Heart right ventricle (tissue), 16 donors: ENCODE results near the gene KCNIP1. TPM values are rescaled to one million over a fixed set of nuclear protein-coding genes. Genes with fewer than 3 reads are reported as not detected.

Experiments
- ATAC-seq, 8 donors: fragments of 200-7000 bp; cut with Tn5 transposase; one replicate each; pipeline ENCODE4 v1.9.1; 2020; ENCODE audit warnings: mild to moderate bottlenecking in 8 of 8, moderate library complexity in 8 of 8, moderate number of reproducible peaks in 1 of 8
- DNase-seq, 2 donors: peaks; one replicate each; pipeline ENCODE4 v3.0.0-alpha.2; 2020
- H3K27ac ChIP-seq, 10 donors: fragments of 200-600 bp; sonication (generic) in 2 of 10; one replicate each; pipeline versions ENCODE4 v1.5.0 to v1.8.0; 2020 to 2022; ENCODE audit warnings: mild to moderate bottlenecking in 3 of 10
- H3K27me3 ChIP-seq, 7 donors: fragments of 200-600 bp; one replicate each; pipeline ENCODE4 v1.8.0; 2021 to 2022; ENCODE audit warnings: mild to moderate bottlenecking in 2 of 7
- H3K36me3 ChIP-seq, 9 donors: fragments of 200-600 bp; sonication (generic) in 1 of 9; one replicate each; pipeline versions ENCODE4 v1.5.0 to v1.8.0; 2020 to 2022; ENCODE audit warnings: mild to moderate bottlenecking in 2 of 9
- H3K4me1 ChIP-seq, 9 donors: fragments of 200-600 bp; sonication (generic) in 1 of 9; one replicate each; pipeline versions ENCODE4 v1.5.0 to v1.8.0; 2020 to 2022; ENCODE audit warnings: mild to moderate bottlenecking in 4 of 9
- H3K4me3 ChIP-seq, 10 donors: fragments of 200-600 bp; sonication (generic) in 2 of 10; one replicate each; pipeline versions ENCODE4 v1.5.0 to v1.8.0; 2020 to 2022; ENCODE audit warnings: mild to moderate bottlenecking in 7 of 10, moderate library complexity in 2 of 10
- H3K9me3 ChIP-seq, 11 donors: fragments of 200-600 bp in 10 of 11; sonication (generic) in 2 of 11; one replicate each; pipeline versions ENCODE4 v1.5.0 to v1.8.0; 2013 to 2022; ENCODE audit warnings: mild to moderate bottlenecking in 2 of 11, control low read depth in 1 of 11, moderate library complexity in 1 of 11
- CTCF ChIP-seq, 9 donors: fragments of 200-600 bp; sonication (generic) in 2 of 9; IDR thresholded peaks; one replicate each; pipeline versions ENCODE4 v1.5.0 to v1.8.0; 2021 to 2022; ENCODE audit warnings: antibody characterized with exemption in 9 of 9, mild to moderate bottlenecking in 5 of 9, moderate library complexity in 1 of 9
- WGBS, 2 donors: extraction: QIAGEN DNeasy Blood & Tissue Kit; methylation state at CpG; one replicate each; pipeline ENCODE4 v1.1.7; 2013; ENCODE audit warnings: inconsistent platforms in 1 of 2; 5-methylcytosine and 5-hydroxymethylcytosine counted together
- intact Hi-C, 10 donors: fragments of 100-400 bp; cut with DNase I; formaldehyde crosslinking; loops; one replicate each; pipeline versions ENCODE4 v1.11.1 to v1.14.2; 2022
- polyA plus RNA-seq, 2 donors: library from polyadenylated mRNA; stranded (reverse); fragments of 200-250 nt; gene quantifications; one replicate each; pipeline ENCODE4 v1.2.3, GENCODE V29; 2013
- total RNA-seq, 10 donors: library from RNA; stranded (reverse); fragmentation: NEBNext Ultra II Directional in 3 of 10; extraction: Animal tissue kit (Norgen Biotek cat#: 25700) in 3 of 10; gene quantifications; one replicate each; pipeline versions ENCODE4 v1.2.1 to v1.2.4, GENCODE V29; 2021 to 2023
- donor health status: Arrhythmogenic right ventricular cardiomyopathy.
- donor health status: ischemic (EF 13 %, LVEDD 7.1; RV severe dilation, severe dysfunction).
- donor health status: healthy with polysubstance abuse.
- donor health status: DM: no; HTN: yes; CAD: no.
- donor health status: DM: no; HTN: no; CAD: no.
- donor health status: ischemic (EF 25% LVEDD 6.9; RV normal size, moderate dysfunction).
- donor health status: ischemic (EF 25% LVEDD 5.7; RV mildly dilated, moderate dysfunction).
- donor health status: healthy.
- donor health status: DM: yes; HTN: yes; CAD: no.
- donor health status: Ischemic cardiomyopathy.
- donor health status: ischemic (EF 35%, LVEDD 5.7; RV mildly dilated, moderate dysfunction).
- donor health status: nonischemic (EF 11% LVEDD 7.7; RV severe dilation, severe dysfunction).
- donor health status: DM: yes; HTN: yes; CAD: no.
- donor health status: PGD.
- donor health status: ischemic (EF 29% LVEDD 5.4; RV normal size, mild dysfunction).
- donor health status: nonischemic (EF 23%, LVEDD 6.1; RV moderate dilation, normal function).

KCNIP1 gene
- total and polyA plus RNA-seq, 12 donors, result 0.06 to 0.67 (median 0.21) TPM; not detected in 7

GRCh38 chr5:170774831-170775230 lies 271.0 kb downstream of the KCNIP1 start:
- Histone ChIP-seq H3K27ac (no peak overlapping the region), H3K9me3 (no peaks in the 10 kb centered on the region), H3K27me3 (no peaks in the 10 kb centered on the region), H3K36me3 (no peaks in the 10 kb centered on the region), H3K4me3 (no peak overlapping the region), H3K4me1 (no peaks in the 10 kb centered on the region)
- DNase-seq (no peak), ATAC-seq (no peak)
- intact Hi-C loops, result no loop called here
- 91 to 97% methylated on average over 5 of the region's 5 CpGs for WGBS, 2 donors
- no peak for TF ChIP-seq CTCF (IDR thresholded peaks at IDR 0.05)

GRCh38 chr5:170781946-170782345 lies 278.1 kb downstream of the KCNIP1 start:
- peak in 3 of 8 donors; percentile 34 to 43 (median 37) for ATAC-seq
- peak overlapping the region in 5 of 10 donors; percentile 56 to 75 (median 68) for H3K27ac ChIP-seq
- DNase-seq, result no peak
- intact Hi-C loops, result no loop called here
- no peaks in the 10 kb centered on the region for H3K36me3 ChIP-seq
- TF ChIP-seq CTCF (IDR thresholded peaks at IDR 0.05), result no peak
- no peaks in the 10 kb centered on the region for H3K27me3 ChIP-seq
- H3K4me1 ChIP-seq, result peaks cover 0 to 49% (median 18%) of the 10 kb centered on the region in 9 donors
- no peaks in the 10 kb centered on the region for H3K9me3 ChIP-seq
- 96 to 98% methylated on average over 1 of the region's 1 CpG for WGBS, 2 donors
- no peak overlapping the region for H3K4me3 ChIP-seq

- Histone ChIP-seq H3K36me3 (no peaks in the 10 kb centered on the region), H3K27me3 (no peaks in the 10 kb centered on the region), H3K4me3 (no peak overlapping the region), H3K4me1 (peaks cover 0 to 49% (median 18%) of the 10 kb centered on the region in 9 donors), H3K9me3 (no peaks in the 10 kb centered on the region), H3K27ac (peak overlapping the region in 6 of 10 donors; percentile 4 to 75 (median 63))
- no peak for DNase-seq
- intact Hi-C loops, result no loop called here
- TF ChIP-seq CTCF (IDR thresholded peaks at IDR 0.05), result no peak
- 53 to 64% methylated on average over 6 of the region's 6 CpGs for WGBS, 2 donors
- ATAC-seq, result peak in 6 of 8 donors; percentile 7 to 61 (median 38)
Observed at GRCh38 chr5:170782438-170782837, 278.6 kb downstream of the KCNIP1 start.

GRCh38 chr5:170783498-170784247 lies 279.9 kb downstream of the KCNIP1 start, which contains the start of gene GABRP:
Gene GABRP (plus strand): TSS chr5:170783725. CDS start chr5:170788616, 4,891 bp downstream.
- intact Hi-C loops, result no loop called here
- Histone ChIP-seq H3K9me3 (no peaks in the 10 kb centered on the region), H3K4me1 (peaks cover 0 to 61% (median 21%) of the 10 kb centered on the region in 9 donors), H3K27me3 (no peaks in the 10 kb centered on the region), H3K27ac (peak within 1 kb of the TSS in 6 of 10 donors; percentile 4 to 75 (median 63)), H3K36me3 (no peaks in the 10 kb centered on the region), H3K4me3 (no peak within 1 kb of the TSS)
- no peak for TF ChIP-seq CTCF (IDR thresholded peaks at IDR 0.05)
- ATAC-seq, result peak in 3 of 8 donors; percentile 21 to 61 (median 41)
- no peak for DNase-seq
- 70 to 78% methylated on average over 14 of the region's 14 CpGs for WGBS, 2 donors
